Ascending aorta (tissue), 2 donors: ENCODE results near the gene SPNS2. TPM values are rescaled to one million over a fixed set of nuclear protein-coding genes. Genes with fewer than 3 reads are reported as not detected.

Experiments
- DNase-seq, 2 donors: peaks; one replicate each; pipeline ENCODE4 v3.0.0-alpha.2; 2019; ENCODE audit warnings: low spot score in 2 of 2
- H3K27ac ChIP-seq, 2 donors: fragments of 200-600 bp; sonication (generic); one replicate each; pipeline ENCODE4 v1.5.1; 2016 to 2017; ENCODE audit warnings: mild to moderate bottlenecking in 1 of 2
- H3K27me3 ChIP-seq: fragments of 200-600 bp; sonication (generic); one replicate; pipeline ENCODE4 v1.5.1; 2017
- H3K36me3 ChIP-seq, 2 donors: fragments of 200-600 bp; sonication (generic); one replicate each; pipeline ENCODE4 v1.5.1; 2016
- H3K4me1 ChIP-seq, 2 donors: fragments of 200-600 bp; sonication (generic); one replicate each; pipeline ENCODE4 v1.5.1; 2016 to 2017; ENCODE audit warnings: mild to moderate bottlenecking in 1 of 2
- H3K4me3 ChIP-seq, 2 donors: fragments of 200-600 bp; sonication (generic); one replicate each; pipeline ENCODE4 v1.5.1; 2016 to 2017; ENCODE audit warnings: mild to moderate bottlenecking in 1 of 2
- H3K9me3 ChIP-seq, 2 donors: fragments of 200-600 bp; sonication (generic); one replicate each; pipeline ENCODE4 v1.5.1; 2016
- CTCF ChIP-seq, 3 experiments: fragments of 200-600 bp in 2 of 3; fragments of 450-650 bp in 1 of 3; sonication (generic) in 2 of 3; IDR thresholded peaks; one replicate each; pipeline ENCODE4 v1.5.1; 2016 to 2019; ENCODE audit warnings: antibody characterized with exemption in 3 of 3, mild to moderate bottlenecking in 1 of 3, moderate library complexity in 1 of 3
- intact Hi-C: fragments of 100-400 bp; cut with DNase I; formaldehyde crosslinking; loops from one replicate; pipeline ENCODE4 v1.15.1; 2023
- total RNA-seq: library from RNA; depleted of rRNA; stranded (reverse); fragments of >200 nt; gene quantifications from one replicate; pipeline ENCODE4 v1.1.0, GENCODE V29; 2016

Gene SPNS2
- total RNA-seq, 1 donor from 2014 or later: 107 TPM

- Histone ChIP-seq H3K27ac (no peak overlapping the region), H3K36me3 (no peaks in the 10 kb centered on the region), H3K4me3 (no peak overlapping the region), H3K9me3 (no peaks in the 10 kb centered on the region), H3K4me1 (peaks cover 0 to 5% of the 10 kb centered on the region in 2 donors), H3K27me3 (no peaks in the 10 kb centered on the region)
- no peak for DNase-seq
- intact Hi-C loops: no loop called here
- no peak for TF ChIP-seq CTCF (IDR thresholded peaks at IDR 0.05)
These were observed 18.1 kb downstream of the SPNS2 start for GRCh38 chr17:4516735-4517134.

GRCh38 chr17:4518901-4519300 is 20.2 kb downstream of the SPNS2 start:
- no peak for TF ChIP-seq CTCF (IDR thresholded peaks at IDR 0.05)
- intact Hi-C loops: no loop called here
- DNase-seq: no peak
- H3K27ac ChIP-seq: peak overlapping the region; percentile 9 to 63
- H3K27me3 ChIP-seq: no peaks in the 10 kb centered on the region
- no peaks in the 10 kb centered on the region for H3K9me3 ChIP-seq
- peaks cover 0 to 1% of the 10 kb centered on the region in 2 donors for H3K4me1 ChIP-seq
- no peak overlapping the region for H3K4me3 ChIP-seq
- no peaks in the 10 kb centered on the region for H3K36me3 ChIP-seq

GRCh38 chr17:4519361-4519788 is 20.7 kb downstream of the SPNS2 start:
- no peaks in the 10 kb centered on the region for H3K9me3 ChIP-seq
- no peaks in the 10 kb centered on the region for H3K36me3 ChIP-seq
- TF ChIP-seq CTCF (IDR thresholded peaks at IDR 0.05): no peak
- no peak for DNase-seq
- no peaks in the 10 kb centered on the region for H3K4me1 ChIP-seq
- H3K27me3 ChIP-seq: no peaks in the 10 kb centered on the region
- peak overlapping the region; percentile 9 to 86 for H3K27ac ChIP-seq
- H3K4me3 ChIP-seq: no peak overlapping the region
- intact Hi-C loops: no loop called here

- Histone ChIP-seq H3K36me3 (no peaks in the 10 kb centered on the region), H3K9me3 (no peaks in the 10 kb centered on the region), H3K27me3 (no peaks in the 10 kb centered on the region), H3K4me3 (no peak overlapping the region), H3K27ac (peak overlapping the region; percentile 44 to 86), H3K4me1 (no peaks in the 10 kb centered on the region)
- no peak for DNase-seq
- intact Hi-C loops: no loop called here
- no peak for TF ChIP-seq CTCF (IDR thresholded peaks at IDR 0.05)
These were observed 21.6 kb downstream of the SPNS2 start for GRCh38 chr17:4520060-4520893.

- peak overlapping the region in 1 of 2 donors; percentile 86 for H3K27ac ChIP-seq
- intact Hi-C loops: no loop called here
- H3K4me1 ChIP-seq: peaks cover 0 to under 1% of the 10 kb centered on the region in 2 donors
These were observed 22.4 kb downstream of the SPNS2 start for GRCh38 chr17:4520894-4521600.

More at GRCh38 chr17:4520894-4521600, 22.4 kb downstream of the SPNS2 start:
- no peak for DNase-seq
- Histone ChIP-seq H3K4me3 (no peak overlapping the region), H3K36me3 (no peaks in the 10 kb centered on the region), H3K27me3 (no peaks in the 10 kb centered on the region), H3K9me3 (no peaks in the 10 kb centered on the region)
- no peak for TF ChIP-seq CTCF (IDR thresholded peaks at IDR 0.05)
